ENCODE measurements around the gene RPL28.
A peak's percentile ranks its signal among the peaks of the same experiment; 100 is the strongest.

Gene RPL28

DNA sequence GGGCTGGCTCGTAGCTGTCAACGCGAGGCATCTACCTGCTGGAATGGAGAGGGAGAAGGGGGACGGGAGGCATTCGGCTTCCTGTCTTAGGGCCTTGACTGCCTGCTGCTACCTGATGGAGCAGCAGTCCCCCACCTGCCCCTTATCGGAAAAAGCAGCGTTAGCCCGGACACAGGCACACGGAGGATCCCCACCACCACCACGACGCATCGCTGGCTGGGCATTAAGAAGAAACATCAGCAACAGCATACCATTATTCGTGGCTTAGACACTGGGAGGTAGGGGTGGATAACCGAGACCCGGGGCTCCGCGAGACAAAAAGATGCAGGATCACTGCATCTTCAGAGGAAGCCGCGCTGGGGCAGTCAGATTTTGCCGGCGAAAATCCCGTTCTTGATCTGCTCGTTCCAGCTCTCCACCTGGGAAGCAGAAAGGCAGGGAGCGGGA, 32.4 kb upstream of the RPL28 start:
- no peak for DNase-seq (ENCODE audit: low read depth in 2 of 2)

DNA sequence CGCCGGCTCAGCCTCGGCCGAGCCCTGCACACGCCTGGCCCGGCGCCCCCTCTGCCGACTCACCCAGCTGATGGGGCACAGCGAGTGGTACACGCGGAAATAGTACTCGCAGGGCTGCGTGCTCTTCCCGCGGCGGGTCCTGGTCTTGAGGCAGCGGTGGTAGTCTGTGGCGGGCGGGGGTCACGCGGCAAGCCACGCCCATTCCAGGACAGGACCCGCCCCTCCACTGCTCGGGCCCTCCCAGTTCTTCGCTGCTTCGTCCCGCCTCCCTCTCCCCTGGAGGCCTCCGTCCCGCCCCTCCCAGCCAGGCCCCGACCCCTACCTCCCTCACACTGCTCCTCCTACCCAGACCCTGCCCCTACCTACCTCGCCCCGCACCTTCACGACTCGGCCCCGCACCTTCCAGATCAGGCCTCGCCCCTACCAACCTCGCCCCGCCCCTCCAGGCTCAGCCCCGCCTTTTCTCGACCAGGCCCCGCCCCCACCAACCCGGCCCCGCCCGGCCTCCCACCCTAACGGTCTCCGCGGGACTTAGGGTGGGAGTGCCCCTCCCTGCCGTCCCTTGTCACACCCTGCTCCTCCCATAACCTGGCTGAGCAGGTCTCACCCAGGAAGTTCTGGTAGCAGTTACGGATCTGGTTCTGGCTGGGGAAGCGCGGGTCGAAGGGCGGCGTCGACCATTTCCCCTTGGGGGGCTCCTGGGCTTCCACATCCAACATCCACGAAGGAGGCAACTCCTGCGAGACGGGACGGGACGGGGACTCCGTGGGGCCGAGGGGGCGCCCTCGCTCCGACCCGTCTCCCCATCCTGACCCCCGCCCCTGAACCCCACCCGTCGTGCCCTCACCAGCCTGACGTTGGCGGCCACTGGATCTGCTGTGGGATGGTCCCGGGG, 31.7 kb upstream of the RPL28 start:
- DNase-seq (ENCODE audit: low read depth in 2 of 2) = peak; percentile 45 to 54

DNA sequence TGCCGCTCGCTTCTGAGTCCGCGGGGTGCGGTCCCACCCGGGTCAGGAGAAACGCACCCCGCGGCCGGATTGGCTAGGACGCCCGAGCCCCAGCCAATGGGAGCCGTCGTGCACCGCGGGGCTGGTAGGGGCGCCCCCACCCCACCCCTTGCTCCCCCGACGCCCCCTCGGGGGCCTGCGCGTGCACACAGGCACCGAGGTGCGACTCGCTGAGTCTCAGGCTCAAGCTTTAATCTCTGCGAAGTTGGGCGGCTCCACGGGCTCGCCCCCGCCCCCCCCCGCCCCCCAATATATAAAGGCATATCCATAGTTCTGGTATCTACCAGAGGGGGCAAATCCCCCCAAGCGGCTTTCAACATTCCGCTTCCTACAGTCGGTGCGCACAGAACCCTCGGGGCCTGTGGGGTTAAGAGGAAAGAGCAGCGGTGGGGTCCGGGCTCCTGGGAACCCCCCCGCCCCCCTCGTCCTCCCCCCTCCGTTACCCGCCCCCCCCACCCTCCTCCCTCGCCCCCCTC, 31.0 kb upstream of the RPL28 start, which contains the start of gene COX6B2:
Gene COX6B2, minus strand, starts transcription at position 22 of the 515 bp plus-strand sequence. CDS start 198 bp downstream, outside the sequence.
- DNase-seq (ENCODE audit: low read depth in 2 of 2) = no peak

DNA sequence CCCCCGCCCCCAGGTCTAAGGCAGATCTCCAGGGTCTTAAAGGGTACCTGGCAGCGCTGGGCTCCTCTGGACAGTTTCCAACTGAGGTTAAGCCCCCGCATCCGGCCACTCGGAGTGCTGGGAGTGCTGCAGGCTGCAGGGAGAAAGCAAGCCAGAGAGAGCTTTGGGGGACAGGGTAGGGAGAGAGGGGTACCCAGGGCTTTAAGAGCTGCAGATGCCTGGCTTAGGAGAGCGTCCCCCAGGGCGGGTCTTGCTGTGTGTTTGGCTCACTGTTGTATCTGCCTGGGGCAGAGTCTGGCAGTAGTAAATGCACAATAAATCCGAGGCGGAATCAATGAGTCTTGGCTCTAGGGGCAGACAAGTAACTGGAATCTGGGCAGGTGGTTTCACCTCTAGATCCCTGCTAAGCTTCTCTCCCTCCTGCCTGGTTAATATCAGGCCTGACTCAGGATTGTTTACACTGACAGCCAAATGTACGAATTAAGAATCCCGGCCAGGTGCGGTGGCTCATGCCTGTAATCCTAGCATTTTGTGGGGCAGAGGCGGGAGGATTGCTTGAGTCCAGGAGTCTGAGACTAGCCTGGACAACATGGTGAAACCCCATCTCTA, 30.4 kb upstream of the RPL28 start:
- no peak for DNase-seq (ENCODE audit: low read depth in 2 of 2)

DNA sequence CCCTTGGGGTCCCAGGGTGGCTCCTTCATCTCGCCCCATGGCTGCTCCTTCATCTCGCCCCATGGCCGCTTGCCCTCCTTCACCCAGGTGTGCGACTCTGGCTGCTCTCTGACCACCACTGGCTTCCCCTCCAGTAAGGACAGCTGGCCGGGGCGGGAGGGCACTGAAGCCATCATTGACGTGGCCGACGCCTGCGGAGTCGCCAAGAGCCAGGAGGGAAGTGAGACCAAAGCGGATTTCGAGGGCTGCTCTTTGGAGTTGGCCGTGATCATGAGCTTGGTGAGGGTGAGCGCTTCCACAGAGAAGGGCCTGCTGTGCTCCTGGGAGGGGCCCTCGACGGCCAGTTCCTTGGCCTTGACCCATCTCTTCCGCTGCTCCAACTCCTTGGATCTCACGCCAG, 27.2 kb upstream of the RPL28 start:
- DNase-seq (ENCODE audit: low read depth in 2 of 2) = no peak

DNA sequence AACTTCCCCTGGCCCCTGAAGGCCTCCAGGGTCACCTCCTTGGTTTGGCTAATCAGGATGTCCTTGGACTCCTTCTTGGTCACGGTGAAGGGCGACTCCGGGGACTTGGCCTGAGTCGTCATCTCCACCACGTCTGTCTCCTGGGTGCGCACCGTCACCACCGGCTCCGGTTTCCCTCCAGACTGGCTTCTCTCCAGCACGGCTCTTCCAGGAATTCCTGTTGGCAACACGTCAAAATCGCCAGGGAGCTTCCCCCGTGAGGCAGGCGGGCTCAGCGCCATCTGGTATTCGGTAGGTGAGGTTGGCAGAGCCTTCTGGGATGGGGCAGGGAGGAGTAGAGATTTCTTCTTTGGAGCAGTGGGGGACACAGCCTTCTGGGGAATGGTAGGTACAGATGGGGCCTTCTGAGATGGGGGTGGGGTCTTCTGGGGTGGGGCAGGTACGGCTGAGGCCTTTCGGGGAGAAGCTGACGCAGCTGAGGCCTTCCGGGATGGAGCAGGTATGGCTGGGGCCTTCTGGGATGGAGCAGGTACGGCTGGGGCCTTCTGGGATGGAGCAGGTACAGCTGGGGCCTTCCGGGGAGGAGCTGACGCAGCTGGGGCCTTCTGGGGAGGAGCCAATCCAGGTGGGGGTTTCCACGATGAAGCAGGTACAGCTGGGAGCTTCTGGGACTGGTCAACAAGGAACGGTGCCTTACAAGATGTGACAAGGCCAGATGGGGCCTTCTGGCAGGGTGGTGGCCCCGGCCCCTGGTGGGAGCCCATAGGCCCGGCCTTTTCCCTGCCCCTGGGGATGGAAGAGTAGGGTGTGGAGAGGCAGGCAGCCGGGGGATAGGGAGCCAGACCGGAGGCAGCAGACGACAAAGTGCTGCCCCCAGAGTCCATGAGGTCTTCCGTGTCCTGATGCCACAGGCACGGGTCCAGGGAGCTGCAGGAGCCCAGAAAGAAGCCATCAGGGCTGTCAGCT, 26.5 kb upstream of the RPL28 start:
- DNase-seq (ENCODE audit: low read depth in 2 of 2) = no peak

DNA sequence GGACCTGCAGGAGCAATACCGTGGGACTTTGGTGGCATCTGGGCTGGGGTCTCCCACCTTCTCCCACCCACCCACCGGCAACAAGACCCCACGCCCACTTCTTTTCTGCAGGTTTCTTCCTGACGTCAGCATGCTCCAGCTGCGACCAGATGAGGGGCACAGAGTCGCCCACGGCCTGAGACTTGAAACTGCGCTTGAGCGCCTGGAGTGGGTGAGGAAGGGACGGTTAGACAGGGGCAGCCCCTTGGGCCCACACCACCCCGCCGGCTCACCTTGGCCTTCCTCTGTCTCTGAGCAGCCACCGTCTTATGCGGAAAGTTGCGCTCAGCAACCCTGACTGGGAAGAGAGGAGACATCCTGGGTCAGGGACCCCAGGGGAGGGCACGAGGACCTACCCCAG, 24.8 kb upstream of the RPL28 start:
- no peak for DNase-seq (ENCODE audit: low read depth in 2 of 2)

DNA sequence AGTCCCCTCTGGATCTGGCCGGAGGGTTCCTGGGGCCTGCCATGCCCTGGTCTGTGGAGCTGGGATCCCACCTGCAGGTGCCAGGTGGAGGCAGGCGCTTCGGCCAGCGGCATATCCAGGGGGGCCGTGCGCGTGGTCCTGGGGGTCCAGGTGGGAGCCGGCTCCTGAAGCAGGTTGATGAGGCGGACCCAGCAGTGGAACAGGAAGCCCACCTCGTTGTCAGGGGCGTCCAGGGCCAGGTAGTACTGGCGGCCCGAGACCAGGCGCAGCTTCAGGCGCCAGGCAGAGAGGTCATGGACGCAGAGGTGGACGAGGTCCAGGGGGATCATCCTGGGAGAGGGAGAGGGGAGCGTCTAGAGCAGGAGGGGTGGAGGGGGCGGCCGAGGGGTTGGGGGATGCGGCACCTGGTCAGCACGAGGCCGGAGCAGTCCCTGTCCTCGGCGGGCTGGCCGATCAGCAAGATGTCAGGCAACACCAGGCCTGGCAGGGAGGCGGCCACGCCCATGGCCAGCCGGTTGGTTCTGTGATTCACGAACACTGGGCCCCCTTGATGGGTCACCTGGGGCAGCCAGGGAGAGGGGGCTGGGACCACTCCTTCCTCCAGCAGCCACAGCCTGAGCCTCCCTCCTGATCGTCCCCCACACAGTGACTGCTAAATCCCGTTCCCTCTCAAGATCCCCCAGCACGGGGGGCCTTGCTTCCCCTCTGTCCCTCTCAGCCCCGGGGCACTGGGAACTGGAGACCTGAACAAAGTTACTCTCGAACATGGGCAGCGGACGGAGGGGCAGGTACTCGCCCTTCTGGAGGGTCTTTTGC, 23.4 kb upstream of the RPL28 start:
- DNase-seq (ENCODE audit: low read depth in 2 of 2) = no peak

DNA sequence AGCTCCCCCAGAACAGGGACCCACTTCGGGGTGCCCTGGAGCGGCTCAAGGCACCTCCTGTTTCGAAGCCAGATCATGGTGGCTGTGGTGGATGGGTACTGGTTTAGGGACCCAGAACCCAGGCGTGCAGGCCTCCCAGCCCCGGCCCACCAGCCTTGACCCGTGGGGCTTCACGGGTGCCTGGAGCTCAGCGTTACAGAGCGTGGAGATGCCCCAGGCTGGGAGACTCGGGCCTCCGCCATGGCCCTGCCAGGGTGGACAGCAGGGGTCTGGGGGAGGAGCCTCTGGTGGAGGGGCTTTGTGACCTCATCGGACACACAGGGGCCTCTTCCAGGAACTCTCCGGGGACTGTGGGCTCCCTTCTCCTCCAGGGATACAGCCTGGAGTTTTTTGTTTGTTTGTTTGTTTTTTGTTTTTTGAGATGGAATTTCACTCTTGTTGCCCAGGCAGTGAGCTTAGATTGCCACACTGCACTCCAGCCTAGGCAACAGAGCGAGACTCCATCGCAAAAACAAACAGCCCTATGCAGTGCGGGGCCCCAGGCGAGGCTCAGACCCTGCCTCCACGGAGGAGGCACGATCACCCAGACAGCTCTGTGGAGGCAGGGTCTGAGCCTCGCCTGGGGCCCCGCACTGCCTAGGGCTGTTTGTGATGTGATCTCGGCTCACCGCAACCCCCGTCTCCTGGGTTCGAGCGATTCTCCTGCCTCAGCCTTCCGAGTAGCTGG, 22.6 kb upstream of the RPL28 start, which contains the start of gene GARIN5B:
Gene GARIN5B, minus strand, starts transcription at position 271 of the 727 bp plus-strand sequence. Its CDS starts 194 bp downstream, at position 77.
- no peak for DNase-seq (ENCODE audit: low read depth in 2 of 2)

DNA sequence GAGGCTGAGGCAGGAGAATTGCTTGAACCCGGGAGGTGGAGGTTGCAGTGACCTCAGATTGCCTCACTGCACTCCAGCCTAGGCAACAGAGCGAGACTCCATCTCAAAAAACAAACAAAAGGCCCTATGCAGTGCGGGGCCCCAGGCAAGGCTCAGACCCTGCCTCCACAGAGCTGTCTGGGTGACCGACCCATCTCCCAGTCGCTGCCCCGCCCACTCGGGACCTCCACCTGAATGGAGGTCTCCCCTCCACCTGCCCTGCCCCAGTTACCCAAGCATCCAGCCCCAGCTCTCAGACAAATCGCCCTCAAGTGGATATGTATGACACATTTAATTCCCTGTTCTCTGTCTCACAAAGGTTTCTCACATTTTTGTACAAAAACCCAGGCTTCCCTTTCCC, 20.5 kb upstream of the RPL28 start:
- DNase-seq (ENCODE audit: low read depth in 2 of 2) = no peak

DNA sequence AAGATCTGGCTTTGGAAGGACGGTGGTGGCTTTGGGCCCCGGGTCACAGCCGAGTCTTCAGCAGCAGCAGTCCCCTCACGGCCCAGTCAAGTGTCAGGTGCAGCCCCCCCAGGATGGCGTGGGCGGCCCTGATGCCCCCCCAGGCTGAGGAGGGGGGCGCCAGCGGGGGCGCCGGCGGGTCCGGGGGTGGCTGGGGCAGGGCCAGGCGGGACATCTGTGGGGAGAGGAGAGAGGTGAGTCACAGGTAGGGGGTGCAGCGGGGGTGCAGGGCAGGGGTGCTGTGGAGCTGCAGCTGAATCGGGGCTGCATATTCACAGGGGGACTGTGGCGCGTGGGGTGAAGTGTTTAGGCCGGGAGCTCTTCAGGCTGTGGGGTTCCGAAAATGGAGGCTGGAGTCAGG, 19.8 kb upstream of the RPL28 start:
- no peak for DNase-seq (ENCODE audit: low read depth in 2 of 2)

DNA sequence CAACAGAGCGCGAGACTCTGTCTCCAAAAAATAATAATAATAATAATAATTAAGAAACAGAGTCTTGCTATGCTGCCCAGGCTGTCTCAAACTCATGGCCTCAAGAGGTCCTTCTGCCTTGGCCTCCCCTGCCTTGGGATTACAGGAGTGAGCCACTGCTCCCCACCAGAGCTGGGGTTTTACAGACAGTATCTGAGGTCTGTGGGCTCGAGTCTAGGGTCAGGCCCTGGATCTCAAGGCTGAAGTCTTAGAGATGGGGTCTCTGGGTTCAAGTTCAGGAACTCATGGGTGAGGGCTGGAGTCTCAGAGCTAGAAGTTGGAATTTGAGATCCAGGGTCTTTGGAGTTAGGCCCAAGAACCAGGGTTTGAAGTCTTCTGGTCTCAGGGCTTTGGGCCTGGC, 18.9 kb upstream of the RPL28 start:
- no peak for DNase-seq (ENCODE audit: low read depth in 2 of 2)

DNA sequence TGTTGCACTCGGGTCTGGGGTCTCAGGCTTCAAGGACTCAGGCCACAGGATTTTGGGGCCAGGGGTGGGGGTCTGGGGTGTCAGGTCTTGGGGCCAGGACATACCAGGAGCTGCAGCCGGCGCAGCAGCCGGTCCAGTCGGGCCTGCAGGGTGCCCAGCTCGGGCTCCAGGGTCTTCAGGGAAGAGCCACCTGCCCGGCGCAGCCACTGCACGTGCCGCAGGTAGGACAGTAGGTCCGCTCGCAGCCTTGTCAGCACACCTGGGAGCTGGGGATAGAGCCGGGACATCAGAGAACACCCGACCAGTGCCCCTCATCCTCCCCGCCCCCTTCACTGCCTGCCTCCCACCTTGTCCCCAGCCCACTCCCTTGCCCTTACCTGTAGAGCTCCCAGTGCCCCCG, 17.6 kb upstream of the RPL28 start:
- no peak for DNase-seq (ENCODE audit: low read depth in 2 of 2)

DNA sequence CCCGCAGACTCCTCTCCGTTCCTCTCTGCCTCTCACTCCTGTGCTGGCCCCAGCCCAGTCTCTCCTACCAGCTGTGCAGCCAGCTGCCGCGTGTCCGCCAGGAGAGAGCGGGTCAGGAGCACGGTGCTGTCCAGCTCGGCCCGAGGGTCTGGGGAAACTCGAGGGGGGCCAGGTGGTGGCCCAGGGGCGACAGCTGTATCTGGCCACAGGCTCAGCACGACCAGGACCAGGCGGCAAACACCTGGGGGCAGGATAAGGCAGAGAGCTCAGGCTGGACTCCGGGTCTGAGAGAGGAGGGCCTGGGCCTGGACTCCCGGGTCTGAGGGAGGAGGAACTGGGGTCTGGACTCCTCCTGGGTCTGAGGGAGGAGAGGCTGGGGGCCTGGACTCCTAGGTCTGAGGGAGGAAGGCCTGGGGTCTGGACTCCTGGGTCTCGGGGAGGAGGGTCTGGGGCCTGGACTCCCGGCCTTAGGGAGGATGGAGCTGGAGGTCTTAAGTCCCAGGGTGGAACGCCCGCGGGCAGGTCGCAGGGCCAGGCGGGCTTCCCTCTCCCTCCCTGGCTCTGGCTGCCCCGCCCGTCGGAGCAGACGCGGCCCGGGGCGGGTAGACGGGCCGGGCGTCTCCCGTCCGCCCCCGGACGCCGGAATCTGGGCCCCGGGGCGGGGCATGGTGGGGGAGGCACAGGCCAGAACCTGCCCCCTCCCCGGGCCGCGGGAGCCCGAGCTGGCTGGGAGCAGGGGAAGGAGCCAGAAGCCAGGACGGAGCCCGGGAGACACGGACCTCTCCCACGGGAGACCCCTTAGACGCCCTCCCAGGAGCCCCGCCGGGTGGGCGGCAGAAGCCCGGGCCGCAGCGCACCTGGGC, 16.8 kb upstream of the RPL28 start:
- DNase-seq (ENCODE audit: low read depth in 2 of 2) = no peak

DNA sequence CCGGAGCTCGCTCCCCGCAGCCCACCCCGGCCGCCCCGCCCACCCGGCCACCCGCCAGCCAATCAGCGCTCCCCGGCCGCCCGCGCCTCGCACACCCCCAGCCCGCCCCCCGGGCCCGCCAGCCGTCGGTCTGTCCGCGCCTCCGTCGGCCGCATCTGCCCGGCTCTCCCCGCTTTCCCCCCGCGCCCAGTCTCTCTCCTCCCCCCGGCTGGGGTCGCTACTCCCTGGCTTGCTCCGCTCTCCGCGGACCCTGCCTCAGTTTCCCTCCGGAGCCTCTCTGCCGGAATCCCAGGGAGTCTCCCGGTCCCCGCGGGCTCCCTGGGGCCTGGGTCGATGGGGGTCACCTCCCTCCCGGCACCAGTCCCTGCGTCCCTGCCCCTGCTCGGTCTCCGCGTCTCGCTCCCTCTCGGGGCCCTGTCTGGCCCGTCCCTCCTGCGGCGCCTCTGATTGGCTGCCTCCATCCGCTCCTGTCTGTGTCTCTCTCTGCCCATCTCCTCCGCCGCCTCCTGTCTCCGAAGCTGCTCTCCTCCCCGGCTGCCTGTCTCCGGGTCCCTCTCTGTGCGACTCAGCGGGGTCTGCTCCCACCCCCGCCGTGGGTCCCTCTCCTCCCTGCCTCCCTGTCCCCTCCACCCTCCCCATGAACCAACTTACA, 16.0 kb upstream of the RPL28 start:
- no peak for DNase-seq (ENCODE audit: low read depth in 2 of 2)

DNA sequence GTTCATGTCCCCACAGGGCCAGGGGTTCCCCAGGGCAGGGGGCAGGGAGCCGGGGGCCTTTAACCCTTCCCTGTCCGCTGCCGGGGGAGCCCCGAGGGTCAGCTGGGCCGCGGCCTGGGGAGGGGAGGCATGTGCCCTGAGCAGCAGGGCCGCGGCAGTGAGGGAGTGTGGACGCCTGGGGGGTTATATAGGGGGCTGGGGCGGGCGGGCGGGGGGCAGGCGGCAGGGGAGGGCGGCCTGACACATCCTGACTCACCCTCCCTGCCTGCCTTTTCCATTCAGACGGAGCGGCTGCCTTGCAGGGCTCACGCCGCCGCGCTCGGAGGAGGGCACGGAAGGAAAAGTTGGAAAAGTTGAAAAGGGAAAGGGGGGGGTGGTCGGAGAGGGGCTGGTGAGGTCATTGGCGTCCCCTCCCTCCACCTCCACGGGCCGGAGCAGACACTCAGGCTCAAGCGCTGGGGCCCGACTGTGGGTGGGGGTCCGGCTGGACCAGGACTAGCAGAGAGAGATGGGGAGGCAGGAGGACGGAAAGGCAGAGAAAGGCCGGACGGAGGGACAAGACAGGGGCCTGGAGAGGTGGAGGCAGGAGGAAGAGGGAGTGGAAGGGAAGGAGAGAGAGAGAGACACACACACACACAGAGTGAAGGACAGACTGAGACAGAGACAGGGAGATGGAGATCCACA, 15.3 kb upstream of the RPL28 start, which contains the start of gene IL11:
Gene IL11, minus strand, starts transcription at position 159 of the 684 bp plus-strand sequence. Its CDS starts 153 bp downstream, at position 6.
- DNase-seq (ENCODE audit: low read depth in 2 of 2) = no peak

DNA sequence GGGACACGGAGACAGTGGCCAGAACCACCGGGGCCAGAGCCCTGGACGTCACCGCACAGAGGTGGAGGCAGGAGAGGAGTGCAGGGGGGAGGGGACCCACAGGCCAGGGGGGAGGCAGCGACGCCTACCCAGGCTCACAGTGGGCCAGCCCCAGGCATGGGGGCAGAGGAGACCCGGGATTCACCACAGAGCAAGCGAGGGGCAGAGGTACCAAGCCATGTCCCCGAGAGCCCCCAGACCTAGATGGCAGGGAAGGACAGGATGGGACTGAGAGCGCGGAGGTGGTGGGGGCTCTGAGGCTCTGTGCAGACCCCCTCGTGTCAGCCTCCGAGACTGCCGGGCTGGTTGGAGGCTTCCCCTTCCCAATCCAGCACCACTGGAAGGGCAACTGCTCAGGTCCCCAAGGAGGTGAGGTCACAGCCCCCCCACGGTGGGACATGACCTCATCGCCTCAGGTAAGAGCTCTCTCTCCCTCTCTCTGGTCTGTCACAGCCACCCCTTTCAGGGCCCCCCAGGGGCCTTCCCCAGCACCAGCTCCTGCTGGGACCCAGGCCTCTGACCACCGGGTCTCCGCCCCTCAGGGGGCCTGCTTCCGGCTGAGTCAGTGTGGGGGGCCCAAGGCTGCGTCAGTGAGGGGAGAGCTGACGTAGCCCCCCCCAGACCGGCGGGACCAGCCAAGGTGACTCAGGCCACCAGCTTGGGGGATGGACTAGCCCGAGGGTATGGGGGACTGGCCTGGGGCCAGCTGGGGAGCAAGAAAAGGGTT, 13.2 kb upstream of the RPL28 start:
- no peak for DNase-seq (ENCODE audit: low read depth in 2 of 2)

All from stimulated activated CD4-positive, alpha-beta T cell treated with anti-CD3 and anti-CD28 coated beads, Interleukin-4, amount 100 ng/mL, for 48 hours (primary cell).